ENCODE results near the gene MYL10. TPM values are rescaled to one million over a fixed set of nuclear protein-coding genes. Genes with fewer than 3 reads are reported as not detected.
A peak's percentile ranks its signal among the peaks of the same experiment; 100 is the strongest.

The MYL10 gene
- total RNA-seq, 2 experiments from 2014 or later, result not detected

- POLR2A ChIA-PET, result no interaction called here
- CTCF ChIA-PET (ENCODE audit: unreplicated experiment), result no interaction called here
- intact Hi-C loops (cut with micrococcal nuclease; ENCODE audit: unreplicated experiment), result no loop called here
- H2AFZ ChIP-seq (ENCODE audit: low read length), result no peak overlapping the region
- no peaks in the 10 kb centered on the region for H3K9me3 ChIP-seq (ENCODE audit: low read length)
- no peak overlapping the region for H3K27ac ChIP-seq (ENCODE audit: low read depth, low read length, poor library complexity, severe bottlenecking)
- DNase-seq (ENCODE audit: low spot score), result no peak
- BruUV-seq (replicated peaks), result no TSS peak
- peaks cover 4% of the 10 kb centered on the region for H3K4me1 ChIP-seq (ENCODE audit: insufficient read depth, low read length, poor library complexity, severe bottlenecking)
- no peaks in the 10 kb centered on the region for H3K36me3 ChIP-seq (ENCODE audit: insufficient read depth, low read length)
- no peak overlapping the region for H3K4me3 ChIP-seq (ENCODE audit: low read depth, low read length, poor library complexity, severe bottlenecking)
- no peaks in the 10 kb centered on the region for H3K9me2 ChIP-seq (ENCODE audit: insufficient read depth, low read length)
- H3K4me2 ChIP-seq (ENCODE audit: low read length), result no peak overlapping the region
- TF ChIP-seq EZH2phosphoT487 (IDR thresholded peaks at IDR 0.05; ENCODE audit: borderline replicate concordance, low read depth, low read length) (no peak), CTCF (conservative IDR thresholded peaks at IDR 0.05; ENCODE audit: low read length) (no peak)
- no peaks in the 10 kb centered on the region for H4K20me1 ChIP-seq (ENCODE audit: insufficient read depth, low read length)
- H3K79me2 ChIP-seq (ENCODE audit: insufficient read depth, low read depth, low read length), result no peaks in the 10 kb centered on the region
Observed at GRCh38 chr7:101673315-101673714, 44.2 kb upstream of the MYL10 start.

- TF ChIP-seq CTCF (conservative IDR thresholded peaks at IDR 0.05; ENCODE audit: low read length) (no peak), EZH2phosphoT487 (IDR thresholded peaks at IDR 0.05; ENCODE audit: borderline replicate concordance, low read depth, low read length) (no peak)
- POLR2A ChIA-PET, result interaction anchor here (0.6 kb wide), 1 partner anchor 178 kb away, joined by 3 read pairs; no protein-coding TSS in a partner anchor
- Histone ChIP-seq H3K36me3 (ENCODE audit: insufficient read depth, low read length) (no peaks in the 10 kb centered on the region), H2AFZ (ENCODE audit: low read length) (no peak overlapping the region), H3K27ac (ENCODE audit: low read depth, low read length, poor library complexity, severe bottlenecking) (no peak overlapping the region), H4K20me1 (ENCODE audit: insufficient read depth, low read length) (no peaks in the 10 kb centered on the region), H3K9me3 (ENCODE audit: low read length) (no peaks in the 10 kb centered on the region), H3K79me2 (ENCODE audit: insufficient read depth, low read depth, low read length) (no peaks in the 10 kb centered on the region), H3K9me2 (ENCODE audit: insufficient read depth, low read length) (no peaks in the 10 kb centered on the region), H3K4me1 (ENCODE audit: insufficient read depth, low read length, poor library complexity, severe bottlenecking) (no peaks in the 10 kb centered on the region), H3K4me2 (ENCODE audit: low read length) (no peak overlapping the region), H3K4me3 (ENCODE audit: low read depth, low read length, poor library complexity, severe bottlenecking) (no peak overlapping the region)
- intact Hi-C loops (cut with micrococcal nuclease; ENCODE audit: unreplicated experiment), result no loop called here
- no TSS peak for BruUV-seq (replicated peaks)
- CTCF ChIA-PET (ENCODE audit: unreplicated experiment), result no interaction called here
- DNase-seq (ENCODE audit: low spot score), result no peak
Observed at GRCh38 chr7:101671371-101672356, 42.6 kb upstream of the MYL10 start.

- H3K9me3 ChIP-seq (ENCODE audit: low read length), result no peaks in the 10 kb centered on the region
- TF ChIP-seq CTCF (conservative IDR thresholded peaks at IDR 0.05; ENCODE audit: low read length) (peak; percentile 67), EZH2phosphoT487 (IDR thresholded peaks at IDR 0.05; ENCODE audit: borderline replicate concordance, low read depth, low read length) (no peak)
- CTCF ChIA-PET (ENCODE audit: unreplicated experiment), result no interaction called here
- H2AFZ ChIP-seq (ENCODE audit: low read length), result no peak overlapping the region
- H3K27ac ChIP-seq (ENCODE audit: low read depth, low read length, poor library complexity, severe bottlenecking), result no peak overlapping the region
- no peaks in the 10 kb centered on the region for H3K79me2 ChIP-seq (ENCODE audit: insufficient read depth, low read depth, low read length)
- H3K4me3 ChIP-seq (ENCODE audit: low read depth, low read length, poor library complexity, severe bottlenecking), result no peak overlapping the region
- no peaks in the 10 kb centered on the region for H3K9me2 ChIP-seq (ENCODE audit: insufficient read depth, low read length)
- no peak for DNase-seq (ENCODE audit: low spot score)
- POLR2A ChIA-PET, result no interaction called here
- no peaks in the 10 kb centered on the region for H3K36me3 ChIP-seq (ENCODE audit: insufficient read depth, low read length)
- H3K4me2 ChIP-seq (ENCODE audit: low read length), result no peak overlapping the region
- no TSS peak for BruUV-seq (replicated peaks)
- H3K4me1 ChIP-seq (ENCODE audit: insufficient read depth, low read length, poor library complexity, severe bottlenecking), result no peaks in the 10 kb centered on the region
- H4K20me1 ChIP-seq (ENCODE audit: insufficient read depth, low read length), result no peaks in the 10 kb centered on the region
- intact Hi-C loops (cut with micrococcal nuclease; ENCODE audit: unreplicated experiment), result no loop called here
Observed at GRCh38 chr7:101669307-101669706, 40.2 kb upstream of the MYL10 start.
